H1 (cell line): ENCODE measurements around the gene MRC2. TPM values are rescaled to one million over a fixed set of nuclear protein-coding genes. Genes with fewer than 3 reads are reported as not detected.
A peak's percentile ranks its signal among the peaks of the same experiment; 100 is the strongest.

Experiments used
- CTCF ChIA-PET: fragments of 300-600 bp; sonication (Branson Sonifier 250); formaldehyde crosslinking; loops from one replicate; lab custom pipeline; 2021; ENCODE audit not compliant: partially characterized antibody; lab: Charles Lee
- POLR2A ChIA-PET: fragments of 300-600 bp; sonication (Branson Sonifier 250); formaldehyde crosslinking; loops from one replicate; lab custom pipeline; 2021; ENCODE audit warnings: inconsistent platforms; ENCODE audit not compliant: partially characterized antibody; lab: Charles Lee
- DNase-seq, 2 experiments: peaks; one replicate each; pipeline versions ENCODE4 v3.0.0 to v3.0.0-alpha.2; 2010 to 2022; ENCODE audit warnings: low spot score in 2 of 2, low read depth in 1 of 2, mixed read lengths in 1 of 2
- FAIRE-seq: peaks from 2 replicates; lab custom pipeline; 2011; peaks lifted over from hg19 to GRCh38; lab: Jason Lieb, UNC
- H2AFZ ChIP-seq: 2 replicates; pipeline ENCODE4 v1.8.1; 2012; ENCODE audit warnings: low read length, inconsistent platforms
- H2AK5ac ChIP-seq: 2 replicates; pipeline ENCODE4 v1.6.1; 2013; ENCODE audit warnings: low read depth, low read length
- H2BK120ac ChIP-seq: replicated peaks from 2 replicates; pipeline ENCODE3; 2013; ENCODE audit warnings: low read depth, low read length, inconsistent platforms
- H2BK12ac ChIP-seq: 2 replicates; pipeline ENCODE4 v1.6.1; 2013; ENCODE audit warnings: low read depth, low read length
- H2BK15ac ChIP-seq: 2 replicates; pipeline ENCODE4 v1.6.1; 2013; ENCODE audit warnings: low read length
- H2BK20ac ChIP-seq: 2 replicates; pipeline ENCODE4 v1.6.1; 2013; ENCODE audit warnings: low read length
- H2BK5ac ChIP-seq: 2 replicates; pipeline ENCODE4 v1.6.1; 2013; ENCODE audit warnings: low read depth, low read length
- H3K14ac ChIP-seq: 2 replicates; pipeline ENCODE4 v1.6.1; 2013; ENCODE audit warnings: inconsistent platforms; ENCODE audit not compliant: insufficient read length
- H3K18ac ChIP-seq: 2 replicates; pipeline ENCODE4 v1.6.1; 2013; ENCODE audit warnings: low read length; ENCODE audit errors: extremely low read depth
- H3K23ac ChIP-seq: 2 replicates; pipeline ENCODE4 v1.6.1; 2013; ENCODE audit warnings: inconsistent platforms; ENCODE audit not compliant: insufficient read length
- H3K23me2 ChIP-seq: 2 replicates; pipeline ENCODE4 v1.6.1; 2013; ENCODE audit warnings: low read depth, low read length
- H3K27ac ChIP-seq: 2 replicates; pipeline ENCODE4 v1.6.1; 2011; ENCODE audit warnings: low read depth, low read length, inconsistent platforms
- H3K27me3 ChIP-seq, 4 experiments: replicated peaks in 1 of 4; 1 replicate in 1 of 4; 2 replicates in 3 of 4; pipeline versions ENCODE4 v1.6.1 to v1.8.1; 2011 to 2013; ENCODE audit warnings: low read length in 3 of 4, mild to moderate bottlenecking in 3 of 4, inconsistent platforms in 2 of 4, mixed read lengths in 2 of 4, moderate library complexity in 1 of 4; ENCODE audit not compliant: control insufficient read depth in 3 of 4, insufficient read depth in 3 of 4; ENCODE audit errors: extremely low read depth in 1 of 4
- H3K36me3 ChIP-seq, 4 experiments: 2 replicates each; pipeline versions ENCODE4 v1.6.1 to v1.8.1; 2011 to 2013; ENCODE audit warnings: mild to moderate bottlenecking in 4 of 4, low read length in 3 of 4, moderate library complexity in 2 of 4, control low read depth in 1 of 4, inconsistent platforms in 1 of 4; ENCODE audit not compliant: insufficient read depth in 4 of 4, control insufficient read depth in 2 of 4
- H3K4ac ChIP-seq: replicated peaks from 2 replicates; pipeline ENCODE3; 2013; ENCODE audit warnings: low read length, low read depth, mixed read lengths, inconsistent platforms; ENCODE audit not compliant: insufficient read length
- H3K4me1 ChIP-seq, 4 experiments: replicated peaks in 1 of 4; 1 replicate in 1 of 4; 2 replicates in 3 of 4; pipeline versions ENCODE4 v1.6.1 to v1.8.1; 2011 to 2013; ENCODE audit warnings: low read length in 3 of 4, inconsistent platforms in 2 of 4, mixed read lengths in 1 of 4; ENCODE audit not compliant: insufficient read depth in 4 of 4, control insufficient read depth in 3 of 4
- H3K4me2 ChIP-seq, 2 experiments: 2 replicates each; pipeline versions ENCODE4 v1.6.1 to v1.8.1; 2011 to 2013; ENCODE audit warnings: low read depth in 2 of 2, low read length in 2 of 2, control low read depth in 1 of 2, inconsistent platforms in 1 of 2, mild to moderate bottlenecking in 1 of 2; ENCODE audit not compliant: insufficient read depth in 1 of 2
- H3K4me3 ChIP-seq, 4 experiments: fragments of 200-600, 300-600 bp in 1 of 4; sonication (generic), shearing (Covaris generic), sonication (Bioruptor Twin) in 1 of 4; 2 replicates each; pipeline versions ENCODE4 v1.5.1 to v1.8.1; 2011 to 2016; ENCODE audit warnings: low read length in 4 of 4, low read depth in 3 of 4, control low read depth in 2 of 4, inconsistent platforms in 2 of 4, mild to moderate bottlenecking in 2 of 4, mixed read lengths in 1 of 4, moderate library complexity in 1 of 4; ENCODE audit not compliant: insufficient read depth in 2 of 4; ENCODE audit errors: extremely low read depth in 1 of 4
- H3K56ac ChIP-seq: replicated peaks from 2 replicates; pipeline ENCODE3; 2013; ENCODE audit warnings: low read depth, mild to moderate bottlenecking, mixed read lengths, low read length, inconsistent platforms; ENCODE audit not compliant: insufficient read length
- H3K79me1 ChIP-seq: 2 replicates; pipeline ENCODE4 v1.6.1; 2013; ENCODE audit warnings: low read depth, low read length, control low read depth
- H3K79me2 ChIP-seq, 2 experiments: 2 replicates each; pipeline versions ENCODE4 v1.6.1 to v1.8.1; 2012 to 2013; ENCODE audit warnings: low read length in 2 of 2, mild to moderate bottlenecking in 2 of 2, inconsistent platforms in 1 of 2; ENCODE audit not compliant: insufficient read depth in 2 of 2, control insufficient read depth in 1 of 2
- H3K9ac ChIP-seq, 4 experiments: replicated peaks in 1 of 4; 1 replicate in 1 of 4; 2 replicates in 3 of 4; pipeline versions ENCODE4 v1.6.1 to v1.8.1; 2011 to 2013; ENCODE audit warnings: low read depth in 3 of 4, low read length in 3 of 4, control low read depth in 2 of 4, mild to moderate bottlenecking in 2 of 4, moderate library complexity in 2 of 4, inconsistent platforms in 1 of 4; ENCODE audit errors: extremely low read depth in 1 of 4
- H3K9me3 ChIP-seq, 2 experiments: 2 replicates each; pipeline versions ENCODE4 v1.6.1 to v1.8.1; 2012 to 2013; ENCODE audit warnings: mild to moderate bottlenecking in 2 of 2, moderate library complexity in 2 of 2, control low read depth in 1 of 2, inconsistent platforms in 1 of 2, low read depth in 1 of 2, low read length in 1 of 2, mixed read lengths in 1 of 2; ENCODE audit not compliant: insufficient read depth in 2 of 2
- H4K20me1 ChIP-seq, 2 experiments: replicated peaks in 1 of 2; 2 replicates each; pipeline versions ENCODE3 to v1.8.1; 2011 to 2013; ENCODE audit warnings: inconsistent platforms in 2 of 2, low read length in 2 of 2, mild to moderate bottlenecking in 1 of 2; ENCODE audit not compliant: insufficient read depth in 2 of 2, control insufficient read depth in 1 of 2
- H4K5ac ChIP-seq: 2 replicates; pipeline ENCODE4 v1.6.1; 2013; ENCODE audit warnings: low read length, low read depth, mixed read lengths, inconsistent platforms; ENCODE audit not compliant: insufficient read length
- H4K8ac ChIP-seq: 2 replicates; pipeline ENCODE4 v1.8.0; 2013; ENCODE audit warnings: mild to moderate bottlenecking, moderate library complexity, low read length, inconsistent platforms; ENCODE audit not compliant: insufficient read depth; ENCODE audit errors: extremely low read depth
- H4K91ac ChIP-seq: replicated peaks from 2 replicates; pipeline ENCODE3; 2013; ENCODE audit warnings: low read length, mixed read lengths, inconsistent platforms; ENCODE audit not compliant: insufficient read length
- BACH1 ChIP-seq: IDR thresholded peaks from 2 replicates; pipeline ENCODE4 v1.6.1; 2012; ENCODE audit warnings: low read length, improper control_type of control experiment
- RBBP5 ChIP-seq: IDR thresholded peaks from 2 replicates; pipeline ENCODE4 v1.7.1; 2012; ENCODE audit warnings: low read depth, mild to moderate bottlenecking, inconsistent platforms, low read length, moderate library complexity, borderline replicate concordance
- TAF1 ChIP-seq: IDR thresholded peaks from 2 replicates; pipeline ENCODE4 v1.6.1; 2011; ENCODE audit warnings: mild to moderate bottlenecking, low read depth, low read length
- WGBS, 2 experiments: shearing (Covaris generic) in 1 of 2; methylation state at CpG; one replicate each; pipeline versions ENCODE4 v1.1.6 to v1.1.7; 2013 to 2015; ENCODE audit warnings: low lambda C conversion rate in 2 of 2, mixed read lengths in 2 of 2, inconsistent platforms in 1 of 2, low coverage in 1 of 2, missing lambda C conversion rate in 1 of 2; ENCODE audit not compliant: insufficient replicate concordance in 2 of 2, insufficient coverage in 1 of 2, insufficient read length in 1 of 2; ENCODE audit errors: extremely low coverage in 1 of 2, missing lambda C conversion rate in 1 of 2; 5-methylcytosine and 5-hydroxymethylcytosine counted together
- polyA plus RNA-seq, 7 experiments: library from polyadenylated mRNA; depleted of rRNA in 3 of 7; stranded (reverse) in 5 of 7; unstranded in 2 of 7; fragments of >200 nt in 5 of 7; fragments of 200-250 nt in 2 of 7; gene quantifications; 1 replicate in 5 of 7; 2 replicates in 1 of 7; 4 replicates in 1 of 7; pipeline versions ENCODE4 v1.2.1 to v1.2.3, GENCODE V29; 2011 to 2013; ENCODE audit warnings: missing spikeins in 2 of 7, mixed read lengths in 2 of 7
- total RNA-seq: library from RNA; stranded (reverse); fragmentation: NEBNext Ultra II Directional; extraction: Animal tissue kit (Norgen Biotek cat#: 25700); gene quantifications from 2 replicates; pipeline ENCODE4 v1.2.1, GENCODE V29; 2021

The MRC2 gene
- total and polyA plus RNA-seq, 2 of the 8 experiments (the other 6 are each of a cell fraction or from before 2014, with no cell fraction given), result 7.0 to 24.2 TPM

GRCh38 chr17:62650587-62650986, 23.1 kb downstream of the MRC2 start:
- Histone ChIP-seq H3K27ac (no peak overlapping the region), H3K4ac (no peak overlapping the region), H3K18ac (no peak overlapping the region), H3K9me3 (no peaks in the 10 kb centered on the region), H2AFZ (no peak overlapping the region), H3K27me3 (peaks cover 0 to 6% (median 3%) of the 10 kb centered on the region in 4 experiments; a peak in 1 of 7 replicates), H4K91ac (peak overlapping the region; percentile 54), H3K14ac (no peak overlapping the region), H3K36me3 (no peaks in the 10 kb centered on the region), H3K9ac (no peak overlapping the region), H3K79me1 (no peaks in the 10 kb centered on the region; the same call in 1 of the 2 replicates), H3K4me1 (peaks cover 0 to 20% (median 11%) of the 10 kb centered on the region in 4 experiments; a peak in 6 of 7 replicates), H2BK20ac (no peak overlapping the region), H3K4me2 (no peak overlapping the region), H3K4me3 (no peak overlapping the region), H3K23ac (no peak overlapping the region), H3K23me2 (peaks cover 11% of the 10 kb centered on the region), H2BK15ac (no peak overlapping the region), H4K20me1 (no peaks in the 10 kb centered on the region), H3K79me2 (no peaks in the 10 kb centered on the region), H2BK5ac (no peak overlapping the region), H3K56ac (no peak overlapping the region), H4K5ac (no peak overlapping the region), H4K8ac (no peak overlapping the region), H2BK12ac (no peak overlapping the region), H2AK5ac (no peak overlapping the region), H2BK120ac (no peak overlapping the region)
- TF ChIP-seq TAF1 (no peak), BACH1 (no peak), RBBP5 (no peak)
- FAIRE-seq (no peak), DNase-seq (no peak)
- 90% methylated on average over 6 of the region's 6 CpGs; no CpG with 5 or more reads in 1 of the 2 experiments for WGBS, 2 experiments
- ChIA-PET CTCF (interaction anchor here (2.1 to 3.2 kb wide), 2 partner anchors 11 to 22 kb away, joined by 5 to 12 read pairs; no protein-coding TSS in a partner anchor), POLR2A (no interaction called here)
